ENCODE results near the gene PHF23. TPM values are rescaled to one million over a fixed set of nuclear protein-coding genes. Genes with fewer than 3 reads are reported as not detected.

PHF23 gene
- total and polyA plus RNA-seq, 9 of the 15 experiments (the other 6 are each of a cell fraction or from before 2014, with no cell fraction given) = 7.4 to 87.5 (median 33.7) TPM

DNA sequence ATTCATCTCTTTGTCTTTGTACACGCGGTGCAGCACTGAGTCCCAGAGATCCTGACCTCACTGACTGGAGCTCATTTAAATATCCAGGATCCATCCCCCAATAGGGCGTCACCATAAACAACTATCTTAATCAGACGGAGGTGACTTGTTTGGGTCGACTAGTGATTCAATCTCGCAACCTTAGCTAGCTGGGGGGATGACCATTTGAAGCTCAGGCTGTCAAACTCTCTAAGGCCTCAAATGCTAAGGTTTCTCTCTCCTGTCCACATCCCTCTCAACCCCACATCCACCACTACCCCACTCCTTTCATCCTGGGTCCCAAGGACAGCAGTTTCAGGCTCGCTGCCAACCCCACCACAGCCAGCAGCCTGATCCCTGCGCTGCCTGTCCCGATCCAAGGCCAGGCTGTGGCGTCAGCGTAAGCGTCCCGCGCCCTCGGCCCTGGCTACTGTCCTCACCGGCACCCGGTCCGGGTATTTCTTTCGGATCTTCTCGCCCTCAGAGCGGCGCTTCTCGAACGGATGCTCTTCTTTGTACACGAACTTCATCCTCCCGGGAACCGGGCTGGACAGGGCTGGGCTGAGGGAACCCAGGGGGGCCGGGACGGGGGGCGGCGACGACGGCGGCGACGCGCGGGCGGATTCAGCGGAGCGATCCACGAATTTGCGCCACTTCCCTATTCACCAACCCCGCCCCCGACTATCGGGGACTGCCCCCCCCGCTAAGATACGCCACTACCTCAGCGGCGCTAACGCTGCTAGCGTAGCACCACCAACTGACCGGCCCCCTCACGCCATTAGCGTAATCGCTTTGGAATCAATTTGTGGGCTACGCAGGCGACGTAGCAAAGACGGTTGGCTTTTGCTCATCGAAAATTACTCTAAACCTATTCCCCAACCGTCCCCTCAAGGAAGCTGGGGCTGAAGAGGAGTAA lies 2.8 kb upstream of the PHF23 start, which contains the start of gene GABARAP (continued):
- TF ChIP-seq GABPB1 (CRISPR knock-in tag; IDR thresholded peaks at IDR 0.05) (peak; percentile 49; the same call in 1 of the 2 replicates), KLF13 (tag; IDR thresholded peaks at IDR 0.05; ENCODE audit: borderline replicate concordance, low read depth) (0 out of 2 replicates have a peak, but pooled peaks have one; percentile 28), BCL6 (CRISPR knock-in tag; IDR thresholded peaks at IDR 0.05) (no peak), BRD4 (IDR thresholded peaks at IDR 0.05) (no peak), ARID2 (IDR thresholded peaks at IDR 0.05) (no peak), ZNF184 (CRISPR knock-in tag; IDR thresholded peaks at IDR 0.05) (no peak), ZNF57 (CRISPR knock-in tag; IDR thresholded peaks at IDR 0.05) (no peak), SRF (CRISPR knock-in tag; IDR thresholded peaks at IDR 0.05) (0 out of 4 replicates have a peak, but pooled peaks of 1 of the 2 experiments have one; percentile 21), NR4A1 (CRISPR knock-in tag; IDR thresholded peaks at IDR 0.05) (no peak), NR4A1 (tag; IDR thresholded peaks at IDR 0.05) (no peak), JUNB (CRISPR knock-in tag; conservative IDR thresholded peaks at IDR 0.05) (no peak), SMAD4 (CRISPR knock-in tag; conservative IDR thresholded peaks at IDR 0.05) (peak; percentile 33), HNRNPLL (IDR thresholded peaks at IDR 0.05; ENCODE audit: low read depth, low read length, poor library complexity, severe bottlenecking) (peak; percentile 99), IFI16 (CRISPR knock-in tag; IDR thresholded peaks at IDR 0.05) (no peak), RBM25 (IDR thresholded peaks at IDR 0.05; ENCODE audit: low read depth, low read length, severe bottlenecking) (no peak)
- TF ChIP-seq, protein P1, sequence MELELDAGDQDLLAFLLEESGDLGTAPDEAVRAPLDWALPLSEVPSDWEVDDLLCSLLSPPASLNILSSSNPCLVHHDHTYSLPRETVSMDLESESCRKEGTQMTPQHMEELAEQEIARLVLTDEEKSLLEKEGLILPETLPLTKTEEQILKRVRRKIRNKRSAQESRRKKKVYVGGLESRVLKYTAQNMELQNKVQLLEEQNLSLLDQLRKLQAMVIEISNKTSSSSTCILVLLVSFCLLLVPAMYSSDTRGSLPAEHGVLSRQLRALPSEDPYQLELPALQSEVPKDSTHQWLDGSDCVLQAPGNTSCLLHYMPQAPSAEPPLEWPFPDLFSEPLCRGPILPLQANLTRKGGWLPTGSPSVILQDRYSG (tag; conservative IDR thresholded peaks at IDR 0.05; ENCODE audit: low read depth) = no peak
- TF ChIP-seq, protein P2, sequence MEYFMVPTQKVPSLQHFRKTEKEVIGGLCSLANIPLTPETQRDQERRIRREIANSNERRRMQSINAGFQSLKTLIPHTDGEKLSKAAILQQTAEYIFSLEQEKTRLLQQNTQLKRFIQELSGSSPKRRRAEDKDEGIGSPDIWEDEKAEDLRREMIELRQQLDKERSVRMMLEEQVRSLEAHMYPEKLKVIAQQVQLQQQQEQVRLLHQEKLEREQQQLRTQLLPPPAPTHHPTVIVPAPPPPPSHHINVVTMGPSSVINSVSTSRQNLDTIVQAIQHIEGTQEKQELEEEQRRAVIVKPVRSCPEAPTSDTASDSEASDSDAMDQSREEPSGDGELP (CRISPR knock-in tag; IDR thresholded peaks at IDR 0.05; ENCODE audit: borderline replicate concordance) = peak; percentile 53
- TF ChIP-seq, protein P3, sequence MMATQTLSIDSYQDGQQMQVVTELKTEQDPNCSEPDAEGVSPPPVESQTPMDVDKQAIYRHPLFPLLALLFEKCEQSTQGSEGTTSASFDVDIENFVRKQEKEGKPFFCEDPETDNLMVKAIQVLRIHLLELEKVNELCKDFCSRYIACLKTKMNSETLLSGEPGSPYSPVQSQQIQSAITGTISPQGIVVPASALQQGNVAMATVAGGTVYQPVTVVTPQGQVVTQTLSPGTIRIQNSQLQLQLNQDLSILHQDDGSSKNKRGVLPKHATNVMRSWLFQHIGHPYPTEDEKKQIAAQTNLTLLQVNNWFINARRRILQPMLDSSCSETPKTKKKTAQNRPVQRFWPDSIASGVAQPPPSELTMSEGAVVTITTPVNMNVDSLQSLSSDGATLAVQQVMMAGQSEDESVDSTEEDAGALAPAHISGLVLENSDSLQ (IDR thresholded peaks at IDR 0.05) = 0 out of 2 replicates have a peak, but pooled peaks have one; percentile 2
- TF ChIP-seq, protein P4, sequence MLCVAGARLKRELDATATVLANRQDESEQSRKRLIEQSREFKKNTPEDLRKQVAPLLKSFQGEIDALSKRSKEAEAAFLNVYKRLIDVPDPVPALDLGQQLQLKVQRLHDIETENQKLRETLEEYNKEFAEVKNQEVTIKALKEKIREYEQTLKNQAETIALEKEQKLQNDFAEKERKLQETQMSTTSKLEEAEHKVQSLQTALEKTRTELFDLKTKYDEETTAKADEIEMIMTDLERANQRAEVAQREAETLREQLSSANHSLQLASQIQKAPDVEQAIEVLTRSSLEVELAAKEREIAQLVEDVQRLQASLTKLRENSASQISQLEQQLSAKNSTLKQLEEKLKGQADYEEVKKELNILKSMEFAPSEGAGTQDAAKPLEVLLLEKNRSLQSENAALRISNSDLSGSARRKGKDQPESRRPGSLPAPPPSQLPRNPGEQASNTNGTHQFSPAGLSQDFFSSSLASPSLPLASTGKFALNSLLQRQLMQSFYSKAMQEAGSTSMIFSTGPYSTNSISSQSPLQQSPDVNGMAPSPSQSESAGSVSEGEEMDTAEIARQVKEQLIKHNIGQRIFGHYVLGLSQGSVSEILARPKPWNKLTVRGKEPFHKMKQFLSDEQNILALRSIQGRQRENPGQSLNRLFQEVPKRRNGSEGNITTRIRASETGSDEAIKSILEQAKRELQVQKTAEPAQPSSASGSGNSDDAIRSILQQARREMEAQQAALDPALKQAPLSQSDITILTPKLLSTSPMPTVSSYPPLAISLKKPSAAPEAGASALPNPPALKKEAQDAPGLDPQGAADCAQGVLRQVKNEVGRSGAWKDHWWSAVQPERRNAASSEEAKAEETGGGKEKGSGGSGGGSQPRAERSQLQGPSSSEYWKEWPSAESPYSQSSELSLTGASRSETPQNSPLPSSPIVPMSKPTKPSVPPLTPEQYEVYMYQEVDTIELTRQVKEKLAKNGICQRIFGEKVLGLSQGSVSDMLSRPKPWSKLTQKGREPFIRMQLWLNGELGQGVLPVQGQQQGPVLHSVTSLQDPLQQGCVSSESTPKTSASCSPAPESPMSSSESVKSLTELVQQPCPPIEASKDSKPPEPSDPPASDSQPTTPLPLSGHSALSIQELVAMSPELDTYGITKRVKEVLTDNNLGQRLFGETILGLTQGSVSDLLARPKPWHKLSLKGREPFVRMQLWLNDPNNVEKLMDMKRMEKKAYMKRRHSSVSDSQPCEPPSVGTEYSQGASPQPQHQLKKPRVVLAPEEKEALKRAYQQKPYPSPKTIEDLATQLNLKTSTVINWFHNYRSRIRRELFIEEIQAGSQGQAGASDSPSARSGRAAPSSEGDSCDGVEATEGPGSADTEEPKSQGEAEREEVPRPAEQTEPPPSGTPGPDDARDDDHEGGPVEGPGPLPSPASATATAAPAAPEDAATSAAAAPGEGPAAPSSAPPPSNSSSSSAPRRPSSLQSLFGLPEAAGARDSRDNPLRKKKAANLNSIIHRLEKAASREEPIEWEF (CRISPR knock-in tag; IDR thresholded peaks at IDR 0.05) = no peak

Data from K562 (cell line).